Endometrium (tissue), 2 donors: ENCODE data around the gene RNMT.
"Not testable (repeated sequence)": the region's sequence is repeated elsewhere in the genome, so short reads cannot be mapped to it uniquely, and the experiment has no call there.

ENCODE experiments used
- FAIRE-seq: peaks from 2 replicates; lab custom pipeline; 2012; peaks lifted over from hg19 to GRCh38; lab: Jason Lieb, UNC
- donor health status: control.
- donor health status: control.

Gene RNMT

DNA sequence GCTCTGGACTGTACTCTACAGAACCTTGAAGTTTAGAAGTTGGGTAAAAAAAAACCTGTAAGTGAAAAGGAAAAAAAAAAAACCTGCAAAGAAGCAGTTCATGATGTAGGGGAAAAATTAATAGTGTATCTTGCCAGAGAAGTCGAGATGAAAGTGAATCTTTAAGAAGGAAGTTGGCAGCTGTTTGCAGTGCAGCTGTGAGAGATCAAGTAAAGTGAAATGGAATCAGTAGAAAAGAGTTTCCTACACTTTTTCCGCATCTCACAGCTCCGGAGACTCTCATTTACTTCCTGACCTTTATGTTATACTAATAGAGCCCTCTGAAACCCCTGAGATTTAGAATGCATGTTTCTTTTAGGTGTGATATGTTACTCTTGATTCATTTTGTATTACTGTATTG, 19.2 kb downstream of the RNMT start:
- no peak for FAIRE-seq

DNA sequence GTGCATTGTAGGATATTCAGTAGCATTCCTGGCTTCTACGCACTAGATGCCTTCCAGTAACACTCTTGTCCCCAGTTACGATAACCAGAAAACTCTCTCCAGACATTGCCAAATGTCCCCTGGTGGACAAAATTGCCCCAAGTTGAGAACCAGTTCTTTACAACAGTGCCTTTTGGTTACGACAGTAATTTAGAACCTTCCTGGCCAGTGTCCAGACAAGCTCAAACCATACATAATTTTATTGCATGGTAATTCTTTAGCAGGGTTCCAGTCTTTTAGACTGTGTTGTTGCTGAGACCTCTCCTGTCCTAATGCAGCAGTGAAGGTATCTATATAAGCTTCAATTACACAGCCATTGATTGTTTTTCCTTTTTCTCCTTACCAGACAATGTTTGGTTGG, 20.2 kb downstream of the RNMT start:
- FAIRE-seq: no peak

DNA sequence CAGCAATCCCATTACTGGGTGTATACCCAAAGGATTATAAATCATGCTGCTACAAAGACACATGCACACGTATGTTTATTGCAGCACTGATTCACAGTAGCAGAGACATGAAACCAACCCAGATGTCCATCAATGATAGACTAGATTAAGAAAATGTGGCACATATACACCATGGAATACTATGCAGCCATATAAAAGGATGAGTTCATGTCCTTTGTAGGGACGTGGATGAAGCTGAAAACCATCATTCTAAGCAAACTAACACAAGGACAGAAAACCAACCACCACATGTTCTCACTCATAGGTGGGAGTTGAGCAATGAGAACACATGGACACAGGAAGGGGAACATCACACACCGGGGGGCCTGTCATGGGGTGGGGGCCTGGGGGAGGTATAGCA, 25.1 kb downstream of the RNMT start:
- FAIRE-seq: not testable (repeated sequence)

DNA sequence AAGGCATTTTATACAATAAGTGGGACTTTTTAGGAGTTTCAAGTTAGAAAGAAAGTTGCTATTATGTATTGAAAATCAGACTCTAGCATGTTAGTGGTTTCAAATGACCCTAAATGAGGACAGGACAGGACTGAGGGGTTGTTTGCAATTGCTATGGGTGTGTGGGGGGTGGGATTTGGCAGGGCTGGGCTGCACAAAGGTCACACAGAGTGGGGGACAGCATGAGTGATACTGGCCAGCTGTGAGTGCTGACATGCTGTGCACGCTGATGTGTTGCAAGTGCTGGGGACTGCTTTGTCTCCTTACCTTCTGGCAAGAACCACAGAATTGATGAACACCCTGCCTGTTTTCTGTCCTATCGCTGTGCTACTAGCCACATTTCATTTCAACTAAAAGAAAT, 29.8 kb downstream of the RNMT start:
- no peak for FAIRE-seq

DNA sequence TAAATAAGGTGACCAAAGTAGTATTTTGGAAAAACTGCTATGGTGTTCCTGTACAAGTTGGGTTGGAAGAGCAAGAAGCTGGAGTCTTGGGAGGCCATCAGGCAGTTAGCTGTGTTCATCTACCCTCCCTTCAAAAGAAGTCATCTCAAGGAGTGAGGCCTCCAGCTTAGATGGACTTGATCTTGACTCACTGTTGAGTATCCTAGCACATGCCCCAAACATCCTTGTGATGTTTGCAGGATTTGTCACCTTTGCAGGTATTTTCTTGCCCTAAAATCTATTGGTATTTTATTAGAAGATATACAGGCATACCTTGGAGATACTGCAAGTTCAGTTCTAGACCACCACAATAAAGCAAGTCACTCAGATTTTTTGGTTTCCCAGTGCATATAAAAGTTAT, 30.2 kb downstream of the RNMT start:
- FAIRE-seq: no peak

DNA sequence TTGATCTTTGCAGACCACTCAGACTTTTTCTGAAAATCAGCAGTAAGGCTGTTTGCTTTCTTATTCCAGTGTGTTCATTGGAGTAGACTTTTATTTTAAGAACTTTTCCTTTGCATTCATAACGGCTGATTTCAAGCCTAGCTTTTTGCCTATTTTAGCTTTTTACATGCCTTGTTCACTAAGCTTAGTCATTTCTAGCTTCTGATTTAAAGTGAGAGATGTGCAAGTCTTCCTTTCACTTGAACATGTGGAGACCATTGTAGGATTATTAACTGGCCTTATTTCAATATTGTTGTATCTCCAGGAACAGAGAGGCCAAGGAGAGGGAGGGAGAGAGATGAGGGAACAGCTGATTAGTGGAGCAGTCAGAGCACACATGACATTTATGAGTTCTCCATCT, 32.1 kb downstream of the RNMT start:
- no peak for FAIRE-seq

DNA sequence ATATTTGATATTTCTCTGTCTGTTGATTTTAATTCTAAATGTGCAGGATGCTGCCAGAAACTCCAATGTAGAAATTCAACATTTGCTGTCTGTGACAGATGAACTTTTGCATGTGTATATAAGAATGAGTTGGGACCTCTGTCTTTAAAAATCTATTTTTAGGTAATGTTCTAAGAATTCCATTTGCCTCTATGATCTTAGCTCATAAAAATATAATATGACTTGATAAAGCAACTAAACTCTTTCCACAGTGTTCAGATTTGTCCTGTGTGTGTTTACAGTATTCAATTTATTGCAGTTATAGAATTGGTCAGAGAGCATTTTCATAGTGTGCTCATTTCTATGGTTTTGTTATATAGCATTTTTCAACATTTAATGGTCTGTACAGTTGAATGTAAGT, 33.6 kb downstream of the RNMT start:
- no peak for FAIRE-seq

DNA sequence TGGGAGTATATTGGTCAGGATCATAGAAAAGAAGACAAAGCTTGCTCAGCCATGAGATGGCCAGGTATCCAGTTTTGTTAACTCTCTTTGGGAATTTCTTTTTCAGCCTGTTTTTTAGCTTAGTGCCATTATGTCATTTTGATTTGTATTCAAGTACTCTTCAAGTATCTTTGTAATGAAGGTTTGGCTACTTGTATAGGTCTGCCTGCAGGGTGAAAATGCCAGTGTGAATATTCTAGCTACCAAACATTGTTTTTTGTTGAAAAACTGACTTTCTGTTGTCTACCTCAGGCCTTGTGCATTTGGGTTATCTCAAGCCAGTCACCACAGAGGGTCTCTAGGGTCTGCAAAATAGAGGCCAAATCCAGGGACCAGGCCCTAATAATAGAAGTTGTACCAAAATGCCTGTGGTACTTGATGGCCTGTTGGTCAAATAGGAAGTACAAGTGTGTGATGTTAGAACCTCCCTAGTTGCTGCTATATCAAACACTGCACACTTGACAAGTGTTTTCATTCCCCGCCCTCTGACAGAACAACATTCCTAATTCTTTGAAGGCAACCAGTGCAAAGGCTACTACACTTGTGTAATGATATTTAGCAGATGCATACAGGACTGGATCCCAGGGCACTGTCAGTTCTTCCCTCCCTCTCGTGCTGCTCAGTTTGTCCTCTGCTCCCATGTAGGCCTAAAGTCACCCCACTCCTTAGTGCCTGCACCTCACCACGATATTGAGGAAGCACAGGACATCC, 36.4 kb downstream of the RNMT start:
- no peak for FAIRE-seq

DNA sequence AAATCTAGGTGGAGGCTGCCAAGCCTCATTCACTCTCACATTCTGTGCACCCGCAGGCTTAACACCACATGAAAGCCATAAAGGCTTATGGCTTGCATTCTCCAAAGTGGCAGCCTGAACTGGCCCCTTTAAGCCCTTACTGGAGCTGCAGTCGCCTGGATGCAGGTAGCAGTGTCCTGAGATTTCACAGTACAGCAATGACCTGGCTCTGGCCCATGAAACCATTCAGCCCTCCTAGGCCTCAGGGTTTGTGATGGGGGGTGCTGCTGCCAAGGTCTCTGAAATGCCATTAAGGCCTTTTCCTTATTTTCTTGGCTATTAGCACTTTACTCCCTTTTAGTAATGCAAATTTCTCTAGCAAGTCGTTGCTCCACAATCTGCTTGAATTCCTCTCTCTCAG, 48.6 kb downstream of the RNMT start:
- FAIRE-seq: no peak

DNA sequence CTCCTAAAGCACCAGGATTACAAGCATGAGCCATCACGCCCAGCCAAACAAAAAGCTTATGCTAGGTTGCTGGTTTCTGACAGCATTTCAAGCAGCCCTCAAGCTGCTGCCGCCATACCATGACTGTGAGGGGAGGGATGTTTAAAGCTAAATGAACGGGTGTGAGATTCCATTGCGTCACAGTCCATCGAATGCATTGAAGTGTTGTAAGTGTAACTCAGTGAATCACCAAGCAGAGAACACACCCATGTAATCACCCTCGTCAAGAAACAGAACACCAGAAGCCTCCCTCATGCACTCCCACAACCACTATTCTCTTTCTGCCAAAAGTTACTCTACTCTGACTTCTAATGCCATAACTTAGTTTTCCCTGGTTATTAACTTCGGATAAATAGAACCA, 64.7 kb downstream of the RNMT start:
- no peak for FAIRE-seq

DNA sequence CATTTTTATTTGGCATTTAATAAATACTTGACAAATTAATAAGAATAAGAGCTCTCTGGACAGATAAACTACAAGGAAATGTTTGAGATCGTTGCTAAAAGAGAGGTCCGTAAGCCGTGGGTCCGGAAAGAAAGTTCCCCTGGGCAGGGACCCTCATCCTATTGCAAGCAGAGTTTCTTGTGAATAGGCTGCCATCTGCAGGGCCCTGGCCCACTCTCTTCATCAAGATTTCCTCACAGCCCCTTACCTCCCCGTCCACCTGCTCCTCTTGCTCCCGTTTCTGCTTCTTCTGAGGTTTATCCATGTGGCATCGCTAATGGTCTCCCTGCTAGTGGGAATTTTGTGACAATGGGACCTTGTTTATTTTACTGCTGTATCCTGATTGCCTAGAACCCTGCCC, 67.3 kb downstream of the RNMT start:
- FAIRE-seq: no peak

DNA sequence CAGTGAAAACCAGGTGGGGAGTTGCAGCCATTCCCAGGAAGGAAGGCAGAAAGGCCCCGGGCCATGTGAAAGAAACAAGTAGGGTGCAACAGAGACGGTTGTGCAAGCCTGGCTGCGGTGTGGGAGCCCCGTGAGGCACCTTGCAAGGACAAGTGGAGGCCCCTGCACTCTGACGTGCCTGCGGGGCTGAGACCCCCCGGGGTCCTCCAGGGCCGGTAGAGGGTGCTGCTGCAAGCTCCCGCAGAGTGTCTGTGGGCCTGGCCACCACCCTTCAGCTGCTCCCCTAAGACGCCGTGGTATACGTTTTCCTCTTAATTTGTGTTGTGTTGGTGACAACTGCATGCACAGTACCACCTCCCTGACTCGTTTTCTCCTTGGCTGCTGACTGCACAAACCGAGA, 70.0 kb downstream of the RNMT start:
- no peak for FAIRE-seq

DNA sequence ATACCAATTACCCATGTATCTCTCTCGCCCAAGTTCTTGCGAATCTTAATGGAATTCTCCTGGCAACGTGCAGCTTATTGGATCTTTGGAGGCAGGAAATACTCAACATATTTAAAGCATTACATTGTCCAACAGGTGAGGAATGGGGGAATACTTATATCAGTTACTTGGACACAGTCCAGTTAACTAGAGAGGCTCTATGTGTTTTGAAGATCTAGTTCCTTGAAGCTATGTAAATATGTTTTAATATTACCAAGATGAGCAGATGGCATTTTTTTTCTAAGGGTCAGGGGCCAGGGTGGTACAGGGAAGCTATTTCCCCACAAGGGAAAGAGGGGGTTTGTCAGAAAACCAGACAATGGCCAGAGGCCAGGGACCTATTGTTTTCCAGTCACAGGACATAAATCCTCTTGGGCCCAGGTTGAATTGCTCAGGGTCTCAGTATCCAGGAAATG, 70.7 kb downstream of the RNMT start:
- no peak for FAIRE-seq

DNA sequence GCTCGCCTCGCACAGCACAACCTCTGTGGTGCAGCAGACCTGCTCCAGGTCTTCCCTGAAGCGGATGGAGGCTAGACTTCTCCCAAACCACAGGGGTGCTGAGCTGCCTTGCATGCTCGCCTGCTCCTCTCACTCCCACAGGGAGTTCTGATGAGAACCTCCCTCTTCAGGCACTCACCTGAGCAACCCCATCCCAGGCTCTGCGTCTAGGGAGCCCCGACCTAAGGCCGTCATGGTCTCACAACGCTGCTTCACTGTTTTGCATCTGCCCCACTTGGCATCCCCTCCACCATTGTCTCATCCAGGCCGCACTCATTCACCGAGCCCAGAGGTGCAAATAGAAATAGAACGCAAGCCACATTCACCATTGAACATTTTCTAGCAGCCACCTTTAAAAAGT, 72.9 kb downstream of the RNMT start:
- FAIRE-seq: no peak

DNA sequence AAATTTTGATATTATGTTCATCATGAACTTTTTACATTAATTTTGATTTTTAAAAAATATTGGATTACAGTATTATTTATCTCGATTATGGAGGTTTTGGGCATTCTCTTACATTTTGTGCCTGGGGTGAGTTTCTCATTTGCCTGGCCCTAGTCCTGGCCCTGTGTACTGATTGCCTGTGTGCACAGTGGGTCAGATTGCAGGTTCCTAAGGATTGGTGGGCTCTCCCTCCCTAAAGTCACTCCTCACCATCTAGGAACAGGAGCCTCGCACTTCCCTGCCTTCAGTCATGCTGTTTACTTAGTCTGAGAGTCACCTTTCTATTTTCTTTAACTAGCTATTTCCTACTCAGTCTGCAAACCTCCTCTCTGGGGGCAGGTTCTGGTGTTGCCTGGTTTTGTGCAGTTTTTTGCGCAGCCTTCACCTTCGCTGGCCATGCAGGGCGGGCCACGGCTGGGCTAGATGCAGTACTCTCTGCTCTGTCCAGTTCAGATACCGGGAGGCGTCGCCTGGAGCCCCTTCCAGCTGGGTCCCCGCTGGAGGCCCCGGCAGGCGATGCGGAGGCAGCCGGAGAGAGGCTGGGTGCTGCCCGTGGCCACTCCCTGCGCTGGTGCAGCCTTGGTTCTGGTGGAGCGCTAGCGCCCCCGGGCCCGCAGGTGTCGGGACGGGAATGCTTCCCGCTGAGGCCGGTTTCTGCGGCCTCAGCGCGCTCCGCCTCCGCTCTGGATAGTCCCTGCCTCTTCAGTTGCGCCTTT, 74.2 kb downstream of the RNMT start:
- no peak for FAIRE-seq

DNA sequence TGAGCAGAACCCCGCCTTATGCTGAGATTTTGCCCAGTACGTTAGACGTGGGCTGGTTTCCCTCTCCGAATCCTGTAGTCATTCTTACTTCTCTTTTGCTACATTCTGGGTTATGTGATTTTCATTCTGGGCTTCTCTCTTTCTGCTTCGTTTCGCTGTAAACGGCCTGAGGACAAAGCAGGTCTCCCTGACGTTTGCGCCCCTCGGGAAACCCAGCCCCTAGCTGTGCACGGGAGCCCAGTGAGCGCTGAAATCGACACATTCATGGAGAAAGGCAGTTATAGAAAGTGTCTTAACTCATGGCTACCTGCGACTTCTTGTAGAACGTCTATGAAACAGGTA, 74.8 kb downstream of the RNMT start:
- no peak for FAIRE-seq

DNA sequence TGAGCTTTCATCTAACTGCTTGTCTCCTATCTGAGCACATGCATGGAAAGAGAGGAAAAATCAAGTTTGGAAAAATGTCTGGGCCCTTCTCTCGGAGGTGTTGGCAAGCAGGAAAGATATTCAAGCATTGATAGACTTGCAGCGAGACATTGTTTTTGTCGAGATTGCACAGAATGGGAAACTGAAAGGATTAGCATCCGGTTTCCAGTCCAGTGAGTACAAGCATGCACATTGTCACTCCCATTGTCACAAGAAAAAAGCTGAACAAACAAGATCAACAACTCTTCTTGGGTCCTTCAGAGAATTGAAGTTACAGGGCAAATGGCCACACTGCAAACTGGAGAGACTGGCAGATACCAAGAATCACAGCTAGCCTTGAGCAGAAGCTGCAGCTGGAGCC, 77.8 kb downstream of the RNMT start:
- FAIRE-seq: no peak

DNA sequence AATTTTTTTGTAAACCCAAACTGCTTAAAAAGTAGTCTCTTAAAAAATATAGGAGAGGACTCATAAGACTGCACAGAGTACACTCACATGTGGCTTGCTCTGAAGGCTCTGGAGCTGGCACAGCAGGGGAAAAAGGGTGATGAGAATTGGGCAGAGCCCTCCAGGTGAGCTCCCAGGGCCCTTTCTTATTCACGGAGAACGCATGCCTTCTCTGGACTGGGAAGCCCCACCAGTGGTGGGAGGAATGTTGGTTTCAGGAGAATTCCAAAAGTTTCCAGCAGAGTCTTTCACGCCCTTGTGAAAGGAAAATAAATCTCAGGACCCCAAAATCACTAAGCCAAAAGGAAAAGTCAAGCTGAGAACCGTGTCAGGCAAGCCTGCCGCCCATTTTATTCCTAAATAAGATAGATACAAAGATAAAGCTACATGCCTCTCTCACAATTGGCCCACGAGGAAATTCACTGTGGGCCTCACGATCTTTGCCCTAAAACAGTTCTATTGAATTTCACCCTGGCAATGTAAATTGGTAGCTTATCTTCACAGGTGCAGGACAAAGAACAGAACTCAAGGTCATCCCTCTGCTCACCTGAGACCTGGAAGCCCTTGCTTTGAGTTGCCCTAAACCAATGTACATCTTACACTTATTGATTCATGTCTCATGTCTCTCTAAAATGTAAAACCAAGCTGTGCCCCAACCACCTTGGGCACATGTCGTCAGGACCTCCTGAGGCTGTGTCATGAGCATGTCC, 82.0 kb downstream of the RNMT start:
- FAIRE-seq: no peak

DNA sequence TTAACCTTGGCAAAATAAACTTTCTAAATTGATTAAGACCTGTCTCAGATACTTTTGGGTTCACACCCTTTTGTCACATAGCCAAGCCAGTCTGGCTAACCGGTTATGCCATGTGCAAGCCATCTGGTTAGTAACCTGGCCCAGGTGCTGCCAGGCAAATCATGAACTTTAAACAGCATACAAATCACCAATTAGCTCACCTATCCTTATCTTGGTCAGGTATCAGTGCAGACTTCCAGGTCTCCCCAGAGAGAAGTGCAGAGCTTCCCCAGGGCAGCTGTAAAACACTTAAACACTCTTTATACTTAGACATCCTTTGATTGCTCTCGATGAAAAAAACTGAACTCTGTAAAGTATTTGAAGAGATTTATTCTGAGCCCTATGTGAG, 82.6 kb downstream of the RNMT start:
- no peak for FAIRE-seq

DNA sequence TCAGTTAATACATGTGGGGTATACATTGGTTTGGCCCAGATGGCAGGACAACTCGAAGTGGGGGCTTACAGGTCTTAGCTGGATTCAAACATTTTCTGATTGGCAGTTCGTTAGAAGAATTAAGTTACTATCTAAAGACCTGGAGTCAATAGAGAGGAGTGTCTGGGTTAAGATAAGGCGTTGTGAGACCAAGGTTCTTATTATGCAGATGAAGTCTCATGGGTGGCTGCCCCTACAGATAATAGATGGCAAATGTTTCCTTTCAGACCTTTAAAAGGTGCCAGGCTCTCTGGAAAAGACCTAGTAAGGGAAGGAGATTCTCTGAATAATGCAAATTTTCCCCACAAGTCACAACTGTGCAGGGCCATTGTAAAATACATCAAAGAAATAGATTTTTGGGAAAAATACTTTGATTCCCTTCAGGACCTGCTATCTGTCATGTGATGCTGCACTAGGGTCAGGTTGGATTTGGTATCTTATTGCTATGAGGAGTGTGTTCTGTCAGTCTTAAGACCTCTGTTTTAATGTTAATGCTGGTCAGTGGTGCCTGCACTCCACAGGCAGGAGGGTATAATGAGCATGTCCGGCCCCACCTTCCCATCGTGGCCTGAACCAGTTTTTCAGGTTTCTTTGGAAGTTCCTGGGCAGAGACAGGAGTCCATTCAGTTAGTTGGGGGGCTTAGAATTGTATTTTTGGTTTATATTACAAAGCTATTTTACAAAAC, 83.2 kb downstream of the RNMT start:
- FAIRE-seq: no peak

DNA sequence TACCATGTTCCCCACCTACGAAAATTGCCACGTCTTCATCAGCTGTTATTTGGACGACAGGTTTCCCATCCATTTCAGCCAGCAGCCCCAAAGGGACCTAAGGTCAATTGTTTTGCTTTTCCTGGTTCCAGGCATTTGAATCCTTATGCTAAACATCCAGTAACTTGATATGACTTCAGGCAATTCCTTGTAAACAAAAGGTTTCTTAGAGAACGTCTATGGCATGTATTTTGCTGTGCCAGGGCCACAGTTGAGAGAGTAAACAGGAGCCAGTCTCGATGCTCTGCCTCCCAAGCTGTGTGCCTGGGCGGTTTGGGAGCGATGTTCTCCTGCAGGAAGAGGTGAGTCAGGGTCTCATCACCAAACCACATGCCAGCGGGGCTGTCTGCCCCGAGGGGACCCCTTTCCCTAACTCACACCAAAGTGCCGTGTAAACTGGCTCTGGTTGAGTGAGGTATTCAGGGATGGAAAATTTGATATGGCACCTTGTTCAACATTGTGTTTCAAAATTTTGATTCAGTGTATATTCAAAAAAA, 84.5 kb downstream of the RNMT start:
- no peak for FAIRE-seq

DNA sequence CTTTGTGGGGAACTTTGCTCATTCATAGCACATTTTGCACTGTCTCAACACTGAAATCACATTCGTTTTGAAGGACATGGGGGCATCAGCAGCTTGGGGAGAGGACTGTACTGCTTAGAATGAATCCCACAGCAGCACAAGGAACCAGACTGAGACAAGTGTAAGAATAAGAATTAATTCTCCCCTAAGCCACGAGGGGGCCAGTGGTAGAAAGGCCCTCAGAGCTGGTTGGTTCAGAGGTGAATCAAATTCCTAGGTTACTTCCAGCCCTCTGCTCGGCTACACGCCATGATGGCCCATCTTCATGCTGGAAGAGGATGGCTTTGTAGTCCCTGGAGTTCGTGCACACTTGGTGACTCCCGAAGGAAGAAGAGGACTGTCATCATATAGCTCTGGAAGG, 85.5 kb downstream of the RNMT start:
- no peak for FAIRE-seq
